Neural cell (in vitro differentiated cells): ENCODE measurements around the gene MGAM2. TPM values are rescaled to one million over a fixed set of nuclear protein-coding genes. Genes with fewer than 3 reads are reported as not detected.

Experiments
- H2AFZ ChIP-seq: fragments of 200-600, 300-800 bp; sonication (generic), shearing (Covaris generic); 2 replicates; pipeline ENCODE4 v1.6.0; 2014; ENCODE audit warnings: low read depth, mild to moderate bottlenecking, antibody characterized with exemption, low read length, moderate library complexity
- H3F3A ChIP-seq: fragments of 200-600 bp; shearing (Covaris generic); 2 replicates; pipeline ENCODE4 v1.6.1; 2016; ENCODE audit warnings: mild to moderate bottlenecking, moderate library complexity, mixed read lengths, antibody characterized with exemption, low read length; ENCODE audit not compliant: insufficient read depth, poor library complexity, severe bottlenecking
- H3K27ac ChIP-seq: fragments of 200-600, 300-800 bp; sonication (generic), shearing (Covaris generic); 2 replicates; pipeline ENCODE4 v1.5.1; 2014; ENCODE audit warnings: mild to moderate bottlenecking, low read length, moderate library complexity
- H3K27me3 ChIP-seq: fragments of 300-800, 200-600 bp; sonication (generic), shearing (Covaris generic); 2 replicates; pipeline ENCODE4 v1.6.0; 2014; ENCODE audit warnings: mild to moderate bottlenecking, low read depth, low read length, moderate library complexity; ENCODE audit not compliant: insufficient read depth
- H3K36me3 ChIP-seq: fragments of 300-800, 200-600 bp; sonication (generic), shearing (Covaris generic); 2 replicates; pipeline ENCODE4 v1.5.1; 2014; ENCODE audit warnings: mild to moderate bottlenecking, antibody characterized with exemption, low read length, moderate library complexity; ENCODE audit not compliant: insufficient read depth
- H3K4me2 ChIP-seq: fragments of 300-800, 200-600 bp; sonication (generic), shearing (Covaris generic); 2 replicates; pipeline ENCODE4 v1.6.0; 2014; ENCODE audit warnings: mild to moderate bottlenecking, low read length
- H3K4me3 ChIP-seq: fragments of 300-800, 200-600 bp; sonication (generic), shearing (Covaris generic); 2 replicates; pipeline ENCODE4 v1.5.1; 2014; ENCODE audit warnings: mild to moderate bottlenecking, low read length, moderate library complexity
- H3K79me2 ChIP-seq: fragments of 200-600 bp; shearing (Covaris generic); replicated peaks from 2 replicates; pipeline ENCODE4 v1.6.0; 2014; ENCODE audit warnings: mild to moderate bottlenecking, low read length, moderate library complexity; ENCODE audit not compliant: insufficient read depth
- H3K9ac ChIP-seq: fragments of 300-800, 200-600 bp; sonication (generic), shearing (Covaris generic); 2 replicates; pipeline ENCODE4 v1.6.1; 2016; ENCODE audit warnings: mild to moderate bottlenecking, low read length, mixed read lengths
- H3K9me2 ChIP-seq: fragments of 200-600 bp; shearing (Covaris generic); 2 replicates; pipeline ENCODE4 v1.6.1; 2016; ENCODE audit warnings: mild to moderate bottlenecking, low read length, mixed read lengths; ENCODE audit not compliant: insufficient read depth
- H3K9me3 ChIP-seq: fragments of 200-600, 300-800 bp; sonication (generic), shearing (Covaris generic); 2 replicates; pipeline ENCODE4 v1.6.1; 2016; ENCODE audit warnings: mild to moderate bottlenecking, mixed run types, low read length, moderate library complexity, mixed read lengths
- H4K20me1 ChIP-seq: fragments of 200-600 bp; shearing (Covaris generic); 2 replicates; pipeline ENCODE4 v1.6.1; 2016; ENCODE audit warnings: mild to moderate bottlenecking, mixed run types; ENCODE audit not compliant: insufficient read depth
- EP300 ChIP-seq: fragments of 450-650 bp; conservative IDR thresholded peaks from 2 replicates; pipeline ENCODE4 v1.6.1; 2014; ENCODE audit warnings: antibody characterized with exemption, mild to moderate bottlenecking, moderate library complexity; ENCODE audit not compliant: poor library complexity, severe bottlenecking
- EZH2 ChIP-seq: fragments of 200-600, 300-800 bp; shearing (Covaris generic), sonication (generic); IDR thresholded peaks from 2 replicates; pipeline ENCODE4 v1.6.1; 2014; ENCODE audit warnings: antibody characterized with exemption, low read length, borderline replicate concordance, mild to moderate bottlenecking; ENCODE audit not compliant: insufficient read depth, poor library complexity, severe bottlenecking
- MXI1 ChIP-seq: fragments of 450-650 bp; conservative IDR thresholded peaks from 2 replicates; pipeline ENCODE4 v1.6.1; 2014; ENCODE audit warnings: antibody characterized with exemption, mild to moderate bottlenecking; ENCODE audit not compliant: poor library complexity, severe bottlenecking
- POLR2AphosphoS5 ChIP-seq: IDR thresholded peaks from 2 replicates; pipeline ENCODE4 v1.6.1; 2012
- RAD21 ChIP-seq: fragments of 450-650 bp; conservative IDR thresholded peaks from 2 replicates; pipeline ENCODE4 v1.6.1; 2014; ENCODE audit warnings: antibody characterized with exemption, mild to moderate bottlenecking, moderate library complexity
- REST ChIP-seq: IDR thresholded peaks from 2 replicates; pipeline ENCODE4 v1.6.1; 2012; ENCODE audit warnings: borderline replicate concordance
- SMC3 ChIP-seq: fragments of 450-650 bp; conservative IDR thresholded peaks from 2 replicates; pipeline ENCODE4 v1.6.1; 2014; ENCODE audit warnings: antibody characterized with exemption, mild to moderate bottlenecking, moderate library complexity; ENCODE audit not compliant: poor library complexity
- TAF1 ChIP-seq: IDR thresholded peaks from 2 replicates; pipeline ENCODE4 v1.6.1; 2012; ENCODE audit warnings: low read depth
- polyA plus RNA-seq: library from polyadenylated mRNA; depleted of rRNA; stranded (reverse); fragments of >200 nt; gene quantifications from 2 replicates; pipeline ENCODE4 v1.2.3, GENCODE V29; 2014
- TF ChIP-seq, protein P1 (sequence below): fragments of 450-650 bp; IDR thresholded peaks from 2 replicates; pipeline ENCODE4 v1.5.1; 2014; ENCODE audit warnings: antibody characterized with exemption, mild to moderate bottlenecking, moderate library complexity; ENCODE audit not compliant: poor library complexity, severe bottlenecking

The MGAM2 gene
- polyA plus RNA-seq, 1 donor from 2014 or later: 0.76 TPM

DNA sequence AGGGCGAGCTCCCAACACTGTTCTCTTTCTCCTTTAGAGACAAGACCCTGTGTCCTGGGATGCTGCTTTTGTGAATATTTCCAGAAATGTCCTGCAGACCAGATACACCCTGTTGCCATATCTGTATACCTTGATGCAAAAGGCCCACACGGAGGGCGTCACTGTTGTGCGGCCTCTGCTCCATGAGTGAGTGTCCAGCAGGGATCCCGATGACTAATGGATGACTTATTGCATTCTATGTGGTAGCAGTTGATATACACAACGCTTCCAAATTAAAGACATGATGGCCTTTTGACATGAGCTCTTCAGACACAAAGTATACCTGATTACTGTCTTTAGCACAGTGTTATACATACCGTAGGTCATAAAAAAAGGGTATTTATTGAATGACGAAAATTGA lies 45.0 kb upstream of the MGAM2 start:
- Histone ChIP-seq H3F3A (no peaks in the 10 kb centered on the region), H4K20me1 (no peaks in the 10 kb centered on the region), H3K27ac (no peak overlapping the region), H3K4me2 (no peak overlapping the region), H3K36me3 (no peaks in the 10 kb centered on the region), H3K9me2 (no peaks in the 10 kb centered on the region), H3K9ac (no peak overlapping the region), H3K27me3 (no peaks in the 10 kb centered on the region), H3K9me3 (no peaks in the 10 kb centered on the region), H2AFZ (no peak overlapping the region), H3K4me3 (no peak overlapping the region), H3K79me2 (no peaks in the 10 kb centered on the region)
- TF ChIP-seq REST (no peak), RAD21 (no peak), EZH2 (no peak), TAF1 (no peak), SMC3 (no peak)

DNA sequence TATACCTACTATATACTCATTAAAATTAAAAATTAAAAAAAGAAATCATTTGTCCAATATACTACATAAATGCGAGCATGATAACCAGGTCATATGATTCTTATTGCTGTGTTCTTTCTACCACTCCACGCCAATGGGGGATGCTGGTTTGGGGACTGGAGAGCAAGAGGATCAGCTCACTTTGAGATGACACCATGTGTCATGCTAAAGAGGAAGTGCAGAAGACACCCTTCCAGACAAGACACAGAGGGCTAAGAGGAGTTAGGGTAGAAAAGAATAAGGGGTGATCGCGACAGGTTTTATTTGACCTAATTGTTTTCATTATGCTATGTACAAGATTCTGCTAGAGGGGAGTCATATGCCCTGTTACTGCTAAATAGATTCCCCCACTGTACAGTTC lies 33.8 kb upstream of the MGAM2 start:
- no peaks in the 10 kb centered on the region for H3F3A ChIP-seq
- TF ChIP-seq TAF1: no peak
- TF ChIP-seq EP300: no peak
- TF ChIP-seq, protein P1, sequence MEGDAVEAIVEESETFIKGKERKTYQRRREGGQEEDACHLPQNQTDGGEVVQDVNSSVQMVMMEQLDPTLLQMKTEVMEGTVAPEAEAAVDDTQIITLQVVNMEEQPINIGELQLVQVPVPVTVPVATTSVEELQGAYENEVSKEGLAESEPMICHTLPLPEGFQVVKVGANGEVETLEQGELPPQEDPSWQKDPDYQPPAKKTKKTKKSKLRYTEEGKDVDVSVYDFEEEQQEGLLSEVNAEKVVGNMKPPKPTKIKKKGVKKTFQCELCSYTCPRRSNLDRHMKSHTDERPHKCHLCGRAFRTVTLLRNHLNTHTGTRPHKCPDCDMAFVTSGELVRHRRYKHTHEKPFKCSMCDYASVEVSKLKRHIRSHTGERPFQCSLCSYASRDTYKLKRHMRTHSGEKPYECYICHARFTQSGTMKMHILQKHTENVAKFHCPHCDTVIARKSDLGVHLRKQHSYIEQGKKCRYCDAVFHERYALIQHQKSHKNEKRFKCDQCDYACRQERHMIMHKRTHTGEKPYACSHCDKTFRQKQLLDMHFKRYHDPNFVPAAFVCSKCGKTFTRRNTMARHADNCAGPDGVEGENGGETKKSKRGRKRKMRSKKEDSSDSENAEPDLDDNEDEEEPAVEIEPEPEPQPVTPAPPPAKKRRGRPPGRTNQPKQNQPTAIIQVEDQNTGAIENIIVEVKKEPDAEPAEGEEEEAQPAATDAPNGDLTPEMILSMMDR: no peak
- TF ChIP-seq RAD21: no peak
- TF ChIP-seq MXI1: no peak
- TF ChIP-seq SMC3: no peak
- no peak for TF ChIP-seq POLR2AphosphoS5
- TF ChIP-seq REST: no peak
- TF ChIP-seq EZH2: no peak
- H3K79me2 ChIP-seq: no peaks in the 10 kb centered on the region
- no peak overlapping the region for H3K9ac ChIP-seq
- no peaks in the 10 kb centered on the region for H3K36me3 ChIP-seq
- no peak overlapping the region for H3K4me2 ChIP-seq
- H3K4me3 ChIP-seq: no peak overlapping the region
- no peak overlapping the region for H2AFZ ChIP-seq
- H3K9me2 ChIP-seq: no peaks in the 10 kb centered on the region
- H3K27me3 ChIP-seq: no peaks in the 10 kb centered on the region
- H4K20me1 ChIP-seq: no peaks in the 10 kb centered on the region
- H3K27ac ChIP-seq: no peak overlapping the region
- H3K9me3 ChIP-seq: no peaks in the 10 kb centered on the region
